ENCODE data around the gene KRTAP29-1.
"Not testable (repeated sequence)": the region's sequence is repeated elsewhere in the genome, so short reads cannot be mapped to it uniquely, and the experiment has no call there.

Gene KRTAP29-1

DNA sequence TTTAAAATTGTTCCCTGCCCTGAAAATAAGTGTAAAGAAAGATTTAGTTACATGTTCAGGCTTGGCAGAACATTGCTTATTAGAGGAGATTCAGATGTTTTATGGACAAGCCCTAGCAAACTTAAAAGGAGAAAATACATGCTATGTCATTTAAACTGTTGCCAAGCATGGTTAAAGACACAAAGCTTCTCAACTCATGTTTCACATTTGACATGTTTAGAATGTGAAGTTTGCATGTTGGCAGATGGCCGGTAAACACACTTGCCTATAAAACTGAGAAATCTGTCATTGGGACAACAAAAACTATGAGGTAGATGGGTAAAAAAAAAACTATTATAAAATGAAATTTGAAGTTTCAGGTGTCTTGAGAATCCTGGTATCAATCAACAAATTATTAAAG, 5.8 kb downstream of the KRTAP29-1 start:
- DNase-seq = no peak

DNA sequence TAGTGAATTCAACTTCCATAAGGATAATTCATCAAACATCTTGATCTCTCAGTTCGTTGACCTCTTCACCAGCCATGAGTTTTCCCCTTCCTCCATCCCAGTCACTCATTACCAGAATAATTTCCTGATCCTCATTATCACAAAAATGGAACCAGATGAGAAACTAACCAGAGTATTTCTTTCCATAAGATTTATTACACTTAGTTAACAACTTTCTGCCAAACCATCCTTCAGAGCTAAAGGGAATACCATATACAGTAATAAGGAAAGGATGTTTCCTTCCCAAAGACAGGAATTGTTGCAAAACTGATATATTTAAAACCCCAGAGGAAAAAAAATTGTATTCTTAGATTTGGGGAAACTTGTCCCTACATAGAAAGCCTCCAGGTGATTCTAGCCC, 8.6 kb downstream of the KRTAP29-1 start:
- DNase-seq = no peak

DNA sequence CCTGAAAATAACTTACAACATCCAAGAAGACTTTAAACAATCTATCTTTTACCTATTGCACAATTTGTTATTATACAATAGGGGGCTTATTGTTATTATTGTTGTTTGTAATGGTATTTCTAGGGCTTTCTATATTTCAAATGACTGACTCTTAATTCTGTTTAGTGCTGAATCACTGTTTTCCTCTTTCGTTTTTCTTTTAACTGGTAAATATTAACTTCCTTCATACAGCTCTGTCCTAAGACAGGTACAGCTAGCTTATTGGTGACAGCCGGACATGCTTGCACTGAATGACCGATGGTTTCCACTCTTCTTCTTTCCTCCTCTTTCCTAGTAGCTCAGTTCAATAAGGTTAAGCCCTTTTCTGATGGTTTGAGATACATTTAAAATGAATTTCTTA, 15.6 kb downstream of the KRTAP29-1 start:
- DNase-seq = no peak

DNA sequence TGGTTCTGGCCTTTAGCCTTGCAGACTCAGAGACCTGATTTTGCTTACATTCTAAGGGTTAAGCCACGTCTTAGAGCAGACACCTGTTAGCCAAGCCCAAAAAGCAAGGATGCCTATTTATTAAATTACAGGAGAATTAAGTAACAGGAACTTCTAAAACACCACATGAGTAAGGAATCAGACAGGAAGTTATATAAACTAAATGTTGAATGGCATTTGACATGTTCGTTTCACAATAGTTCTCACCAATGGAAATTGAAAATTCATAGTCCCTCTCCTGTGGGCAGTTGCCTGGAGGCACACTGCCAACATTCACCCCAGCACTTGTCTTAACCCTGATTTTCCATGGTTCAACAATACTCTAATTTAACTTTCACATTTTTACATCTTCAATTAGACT, 18.1 kb downstream of the KRTAP29-1 start:
- DNase-seq = no peak

DNA sequence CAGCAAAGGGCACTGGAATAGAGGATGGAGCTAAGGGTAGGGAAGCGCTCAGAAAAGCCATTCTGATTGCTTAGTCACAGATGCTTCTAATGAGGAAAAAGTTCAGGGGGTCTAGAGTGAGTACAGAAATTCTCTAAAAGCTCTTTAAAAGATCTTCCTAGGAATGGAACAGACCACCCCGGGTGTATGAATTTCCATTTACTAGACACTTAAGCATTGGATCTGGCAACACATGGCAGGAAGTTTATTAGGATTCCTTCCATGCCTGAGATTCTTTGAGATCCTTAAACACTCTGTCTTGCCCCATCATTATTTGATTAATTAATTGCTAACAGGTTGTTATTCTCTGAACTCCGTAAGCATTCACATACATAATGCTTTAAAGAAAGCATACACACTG, 18.6 kb downstream of the KRTAP29-1 start:
- no peak for DNase-seq

DNA sequence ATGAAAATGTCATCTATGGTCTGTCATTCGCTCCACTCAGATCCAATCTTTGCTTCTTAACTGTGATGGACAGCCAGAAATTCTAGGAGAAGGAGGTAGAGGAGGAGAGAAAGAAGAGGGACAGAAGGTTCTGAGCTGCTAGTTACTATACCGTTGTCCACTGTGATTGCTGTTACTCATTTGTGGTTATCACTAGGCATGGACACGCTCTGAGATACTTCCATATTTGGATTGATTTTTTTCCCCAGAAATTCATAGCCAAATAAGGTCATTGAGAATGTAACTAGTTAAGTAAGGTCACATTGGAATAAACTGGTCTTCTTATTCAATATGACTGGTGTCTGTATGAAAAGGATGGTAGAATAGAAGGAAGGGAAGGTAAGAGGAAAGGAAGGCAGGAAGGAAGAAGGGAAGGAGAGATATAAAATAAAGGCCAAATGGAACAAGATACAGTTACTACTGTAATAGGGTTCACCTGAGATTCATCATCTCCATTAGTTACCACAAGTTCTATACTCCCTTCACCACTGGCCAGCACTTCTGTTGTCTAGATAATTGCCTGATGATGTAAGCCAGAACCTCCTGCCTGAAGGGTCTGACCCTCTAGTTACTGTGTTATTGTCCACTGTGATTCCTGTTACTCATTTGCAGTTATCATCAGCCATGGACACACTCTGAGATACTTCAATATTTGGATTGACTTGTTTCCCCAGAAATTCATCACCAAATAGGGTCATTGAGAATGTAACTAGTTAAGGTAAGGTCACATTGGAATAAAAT, 24.3 kb downstream of the KRTAP29-1 start:
- no peak for DNase-seq

DNA sequence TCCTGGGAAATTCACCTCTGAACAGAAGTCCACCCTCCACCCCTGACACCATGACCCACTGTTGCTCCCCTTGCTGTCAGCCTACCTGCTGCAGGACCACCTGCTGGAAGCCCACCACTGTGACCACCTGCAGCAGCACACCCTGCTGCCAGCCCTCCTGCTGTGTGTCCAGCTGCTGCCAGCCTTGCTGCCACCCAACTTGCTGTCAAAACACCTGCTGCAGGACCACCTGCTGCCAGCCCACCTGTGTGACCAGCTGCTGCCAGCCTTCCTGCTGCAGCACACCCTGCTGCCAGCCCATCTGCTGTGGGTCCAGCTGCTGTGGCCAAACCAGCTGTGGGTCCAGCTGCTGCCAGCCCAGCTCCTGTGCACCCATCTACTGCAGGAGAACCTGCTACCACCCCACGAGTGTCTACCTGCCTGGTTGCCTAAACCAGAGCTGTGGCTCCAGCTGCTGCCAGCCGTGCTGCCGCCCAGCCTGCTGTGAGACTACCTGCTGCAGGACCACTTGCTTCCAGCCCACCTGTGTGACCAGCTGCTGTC, 26.9 kb downstream of the KRTAP29-1 start, which contains the start of gene KRTAP9-7:
Gene KRTAP9-7, plus strand, starts transcription at position 51 of the 543 bp plus-strand sequence. Its CDS starts 0 bp downstream, at position 51.
- DNase-seq = not testable (repeated sequence)

DNA sequence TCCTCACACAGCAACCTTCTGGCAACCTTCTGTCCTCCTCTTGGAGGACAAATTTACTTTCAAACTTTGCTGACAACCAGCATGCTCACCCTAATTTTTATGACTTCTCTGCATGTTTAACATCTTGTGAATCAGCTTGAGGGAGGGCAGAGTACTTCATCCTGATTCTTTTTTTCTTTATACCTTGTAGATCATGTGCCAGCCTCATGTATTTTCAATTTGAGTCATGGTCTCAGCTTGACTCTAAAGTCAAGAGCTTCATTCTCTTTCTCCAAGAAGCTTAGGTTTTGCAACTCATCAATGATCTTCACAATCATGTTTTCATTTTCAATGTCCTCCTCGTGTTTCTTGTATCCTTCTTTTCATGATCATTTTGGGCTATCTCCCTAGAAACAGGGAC, 30.8 kb downstream of the KRTAP29-1 start:
- DNase-seq = no peak

DNA sequence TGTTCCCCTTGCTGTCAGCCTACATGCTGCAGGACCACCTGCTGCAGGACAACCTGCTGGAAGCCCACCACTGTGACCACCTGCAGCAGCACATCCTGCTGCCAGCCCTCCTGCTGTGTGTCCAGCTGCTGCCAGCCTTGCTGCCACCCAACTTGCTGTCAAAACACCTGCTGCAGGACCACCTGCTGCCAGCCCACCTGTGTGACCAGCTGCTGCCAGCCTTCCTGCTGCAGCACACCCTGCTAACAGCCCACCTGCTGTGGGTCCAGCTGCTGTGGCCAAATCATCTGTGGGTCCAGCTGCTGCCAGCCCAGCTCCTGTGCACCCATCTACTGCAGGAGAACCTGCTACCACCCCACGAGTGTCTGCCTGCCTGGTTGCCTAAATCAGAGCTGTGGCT, 31.3 kb downstream of the KRTAP29-1 start:
- not testable (repeated sequence) for DNase-seq

DNA sequence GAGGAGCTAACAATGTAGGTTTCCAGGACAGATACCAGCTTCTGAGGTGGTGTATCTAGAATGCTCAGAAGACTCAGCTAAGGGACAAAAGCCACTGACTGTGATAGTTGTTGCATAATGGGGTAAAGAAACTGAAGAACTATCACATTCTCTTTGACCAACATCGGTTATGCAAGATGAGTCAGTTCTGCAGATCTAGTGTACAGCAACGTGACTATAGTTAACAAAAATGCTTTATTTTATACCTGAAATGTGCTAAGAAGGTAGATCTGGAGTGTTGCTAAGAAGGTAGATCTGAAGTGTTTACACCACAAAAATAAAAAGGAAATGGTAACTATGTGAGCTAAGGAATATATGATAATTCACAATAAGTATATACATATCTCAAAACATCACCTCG, 34.9 kb downstream of the KRTAP29-1 start:
- DNase-seq = no peak

DNA sequence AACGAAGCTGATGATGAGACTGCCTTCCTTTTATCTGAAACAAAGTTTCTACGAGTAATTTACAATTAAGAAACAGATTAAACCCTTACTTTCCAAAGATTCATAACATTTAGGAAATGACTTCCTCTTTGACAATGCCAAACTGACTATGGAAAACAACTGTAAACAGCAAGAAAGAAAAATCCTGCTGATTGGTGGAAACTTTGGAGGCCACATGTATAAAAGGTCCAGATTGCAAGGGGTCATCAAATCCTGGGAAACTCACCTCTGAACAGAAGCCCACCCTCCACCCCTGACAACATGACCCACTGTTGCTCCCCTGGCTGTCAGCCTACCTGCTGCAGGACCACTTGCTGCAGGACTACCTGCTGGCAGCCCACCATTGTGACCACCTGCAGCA, 37.6 kb downstream of the KRTAP29-1 start, which contains the start of gene KRTAP9-6:
Gene KRTAP9-6, plus strand, starts transcription at position 301 of the 400 bp plus-strand sequence. Its CDS starts 0 bp downstream, at position 301.
- no peak for DNase-seq

DNA sequence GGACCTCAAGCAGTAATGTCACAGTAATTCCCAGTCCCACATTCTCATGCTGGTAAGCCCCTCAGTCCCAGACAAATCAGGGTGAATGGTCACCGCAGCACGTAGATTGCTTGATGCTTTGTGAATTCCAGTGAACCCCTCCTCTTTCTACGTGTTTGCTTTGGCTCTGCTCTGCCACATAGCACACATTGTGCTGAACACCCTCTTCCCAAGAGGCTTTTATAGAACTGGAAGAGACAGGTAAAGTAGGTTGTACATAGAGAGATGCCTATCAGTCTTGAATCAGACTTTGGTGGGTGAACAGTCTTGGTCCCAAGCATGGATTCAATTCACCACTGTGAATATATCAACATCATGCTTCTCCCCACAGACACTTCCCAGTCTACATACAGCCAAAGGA, 38.1 kb downstream of the KRTAP29-1 start:
- no peak for DNase-seq

DNA sequence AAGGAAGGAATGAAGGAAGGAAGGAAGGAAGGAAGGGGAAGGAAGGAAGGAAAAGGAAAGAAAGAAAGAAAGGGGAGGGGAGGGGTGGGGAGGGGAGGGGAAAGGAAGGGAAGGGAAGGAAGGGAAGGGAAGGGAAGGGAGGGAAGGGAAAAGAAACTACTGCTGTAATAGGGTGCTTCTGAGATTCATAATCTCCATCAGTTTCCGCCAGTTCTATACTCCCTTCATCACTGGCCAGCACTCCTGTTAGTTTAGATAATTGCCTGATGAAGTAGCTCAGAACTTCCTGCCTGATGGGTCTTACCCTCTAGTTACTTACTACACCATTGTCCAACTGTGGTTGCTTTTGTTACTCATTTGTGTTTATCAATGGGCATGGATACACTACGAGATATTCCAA, 39.4 kb downstream of the KRTAP29-1 start:
- DNase-seq = no peak

DNA sequence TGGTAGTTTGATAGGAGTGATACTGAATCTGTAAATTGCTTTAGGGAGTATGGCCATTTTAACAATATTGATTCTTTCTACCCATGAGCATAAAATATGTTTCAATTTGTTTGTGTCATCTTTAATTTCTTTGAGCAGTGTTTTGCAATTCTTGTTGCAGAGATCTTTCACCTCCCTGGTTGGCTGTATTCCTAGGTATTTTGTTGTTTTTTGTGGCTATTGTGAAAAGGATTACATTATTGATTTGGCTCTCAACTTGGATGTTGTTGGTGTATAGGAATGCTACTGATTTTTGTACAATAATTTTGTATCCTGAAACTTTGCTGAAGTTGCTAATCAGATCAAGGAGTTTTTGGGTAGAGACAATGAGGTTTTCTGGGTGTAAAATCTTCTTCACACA, 44.2 kb downstream of the KRTAP29-1 start:
- no peak for DNase-seq

DNA sequence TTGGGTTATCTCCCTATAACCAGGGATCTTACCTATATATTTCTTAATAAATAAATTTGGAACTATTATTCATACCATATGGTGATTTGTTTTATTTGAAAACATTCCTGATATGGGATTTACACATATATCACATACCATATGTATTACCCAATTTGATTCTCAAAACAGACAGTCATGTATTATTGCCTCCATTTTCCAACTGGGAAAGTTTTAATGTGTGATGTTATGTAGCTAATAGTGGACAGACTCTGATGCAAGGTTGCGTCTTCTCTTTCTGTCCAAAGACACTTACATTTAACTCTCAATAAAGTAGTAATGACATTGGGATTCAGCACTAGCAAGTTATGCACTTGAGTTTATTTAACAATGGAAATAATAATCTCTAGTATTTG, 46.4 kb downstream of the KRTAP29-1 start:
- no peak for DNase-seq

DNA sequence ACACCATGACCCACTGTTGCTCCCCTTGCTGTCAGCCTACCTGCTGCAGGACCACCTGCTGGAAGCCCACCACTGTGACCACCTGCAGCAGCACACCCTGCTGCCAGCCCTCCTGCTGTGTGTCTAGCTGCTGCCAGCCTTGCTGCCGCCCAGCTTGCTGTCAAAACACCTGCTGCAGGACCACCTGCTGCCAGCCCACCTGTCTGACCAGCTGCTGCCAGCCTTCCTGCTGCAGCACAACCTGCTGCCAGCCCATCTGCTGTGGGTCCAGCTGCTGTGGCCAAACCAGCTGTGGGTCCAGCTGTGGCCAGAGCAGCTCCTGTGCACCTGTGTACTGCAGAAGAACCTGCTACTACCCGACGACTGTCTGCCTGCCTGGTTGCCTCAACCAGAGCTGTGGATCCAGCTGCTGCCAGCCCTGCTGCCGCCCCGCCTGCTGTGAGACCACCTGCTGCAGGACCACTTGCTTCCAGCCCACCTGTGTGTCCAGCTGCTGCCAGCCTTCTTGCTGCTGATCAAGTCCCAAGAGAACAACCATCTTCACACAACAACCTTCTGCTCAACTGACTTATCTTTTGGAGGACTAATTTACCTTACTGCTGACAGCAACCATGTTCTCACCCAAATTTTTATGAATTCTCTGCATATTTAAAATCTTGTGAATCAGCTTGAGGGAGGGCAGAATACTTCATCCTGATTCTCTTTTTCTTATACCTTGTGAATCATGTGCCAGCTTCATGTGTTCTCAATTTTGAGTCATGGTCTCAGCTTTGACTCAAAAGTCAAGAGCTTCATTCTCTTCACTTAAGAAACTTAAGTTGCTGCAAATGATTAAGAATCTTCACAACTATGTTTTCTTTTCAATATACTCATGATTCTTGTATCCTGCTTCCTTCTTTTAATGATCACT, 47.0 kb downstream of the KRTAP29-1 start, which contains the start of gene KRTAP9-9:
Gene KRTAP9-9, plus strand, starts transcription at position 4 of the 910 bp plus-strand sequence.
- DNase-seq = not testable (repeated sequence)

DNA sequence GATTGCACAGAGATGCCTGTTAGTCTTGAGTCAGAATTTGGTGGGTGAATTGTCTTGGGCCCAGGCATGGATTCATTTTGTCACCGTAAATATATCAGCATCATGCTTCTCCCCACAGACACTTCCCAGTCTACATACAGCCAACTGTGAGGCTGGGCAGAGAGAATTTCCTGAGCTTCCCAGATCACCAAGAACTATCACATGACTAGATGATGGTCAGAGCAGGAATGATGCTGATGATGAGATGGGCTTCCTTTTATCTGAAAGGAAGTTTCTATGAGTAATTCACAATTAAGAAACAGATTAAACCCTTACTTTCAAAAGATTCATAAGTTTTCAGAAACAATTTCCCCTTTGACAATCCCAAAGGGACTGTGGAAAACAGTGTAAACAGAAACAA, 47.8 kb downstream of the KRTAP29-1 start:
- DNase-seq = no peak
